SK-N-SH treated with all-trans-retinoic acid at 6 μM for 48 hours (cell line): ENCODE measurements around the gene GPC5.

Source experiments
- ATAC-seq: fragments of 200-7000 bp; cut with Tn5 transposase; 3 replicates; pipeline ENCODE4 v1.9.1; 2020; ENCODE audit warnings: mild to moderate bottlenecking, moderate library complexity
- ARNTL ChIP-seq: fragments of 450-650 bp; formaldehyde crosslinking; IDR thresholded peaks from 2 replicates; pipeline ENCODE4 v1.5.0; 2020; ENCODE audit warnings: low read depth, mild to moderate bottlenecking, moderate library complexity, borderline replicate concordance
- BACH2 ChIP-seq: fragments of 250-450 bp; sonication (Bioruptor Pico); IDR thresholded peaks from 2 replicates; pipeline ENCODE4 v1.9.0; 2021; ENCODE audit warnings: mild to moderate bottlenecking, borderline replicate concordance
- CSDC2 ChIP-seq: fragments of 250-450 bp; sonication (Bioruptor Pico); IDR thresholded peaks from 2 replicates; pipeline ENCODE4 v1.5.0; 2020; ENCODE audit warnings: mild to moderate bottlenecking, moderate library complexity
- GLIS3 ChIP-seq: fragments of 250-450 bp; sonication (Bioruptor Pico); IDR thresholded peaks from 2 replicates; pipeline ENCODE4 v1.5.0; 2020; ENCODE audit warnings: mild to moderate bottlenecking, moderate library complexity
- ISL1 ChIP-seq: fragments of 250-450 bp; sonication (Bioruptor Pico); IDR thresholded peaks from 2 replicates; pipeline ENCODE4 v2.1.2; 2022; ENCODE audit warnings: mild to moderate bottlenecking, moderate library complexity
- OSR1 ChIP-seq: fragments of 250-450 bp; sonication (Bioruptor Pico); IDR thresholded peaks from 2 replicates; pipeline ENCODE4 v1.8.0; 2022; ENCODE audit warnings: moderate library complexity, mild to moderate bottlenecking, inconsistent platforms
- RARB ChIP-seq: fragments of 250-450 bp; sonication (Bioruptor Pico); IDR thresholded peaks from 2 replicates; pipeline ENCODE4 v1.8.0; 2021; ENCODE audit warnings: mild to moderate bottlenecking, moderate library complexity
- SNAI2 ChIP-seq: fragments of 250-450 bp; sonication (Bioruptor Pico); IDR thresholded peaks from 2 replicates; pipeline ENCODE4 v1.5.0; 2020; ENCODE audit warnings: mild to moderate bottlenecking, moderate library complexity
- TOX ChIP-seq: fragments of 250-450 bp; sonication (Bioruptor Pico); IDR thresholded peaks from 2 replicates; pipeline ENCODE4 v1.8.0; 2021; ENCODE audit warnings: mild to moderate bottlenecking, moderate library complexity, borderline replicate concordance
- ZC3H10 ChIP-seq: fragments of 250-450 bp; sonication (Bioruptor Pico); IDR thresholded peaks from 2 replicates; pipeline ENCODE4 v1.5.1; 2021; ENCODE audit warnings: mild to moderate bottlenecking, moderate library complexity
- ZFP3 ChIP-seq: fragments of 250-450 bp; sonication (Bioruptor Pico); IDR thresholded peaks from 2 replicates; pipeline ENCODE4 v1.5.0; 2020; ENCODE audit warnings: mild to moderate bottlenecking, moderate library complexity
- ZNF70 ChIP-seq: fragments of 450-650 bp; formaldehyde crosslinking; IDR thresholded peaks from 2 replicates; pipeline ENCODE4 v1.5.0; 2020; ENCODE audit warnings: mild to moderate bottlenecking, moderate library complexity
- ZNF8 ChIP-seq: fragments of 450-650 bp; formaldehyde crosslinking; IDR thresholded peaks from 2 replicates; pipeline ENCODE4 v1.5.0; 2020; ENCODE audit warnings: mild to moderate bottlenecking, moderate library complexity
- TF ChIP-seq, protein P1 (sequence below): fragments of 250-450 bp; sonication (Bioruptor Pico); IDR thresholded peaks from 2 replicates; pipeline ENCODE4 v1.8.0; 2020; ENCODE audit warnings: mild to moderate bottlenecking, moderate library complexity, borderline replicate concordance
- TF ChIP-seq, protein P2 (sequence below): fragments of 250-450 bp; sonication (Bioruptor Pico); IDR thresholded peaks from 2 replicates; pipeline ENCODE4 v1.5.1; 2021; ENCODE audit warnings: mild to moderate bottlenecking, moderate library complexity
- TF ChIP-seq, protein P3 (sequence below): fragments of 250-450 bp; sonication (Bioruptor Pico); IDR thresholded peaks from 2 replicates; pipeline ENCODE4 v1.5.1; 2020; ENCODE audit warnings: low read depth, mild to moderate bottlenecking, moderate library complexity
- TF ChIP-seq, protein P4 (sequence below): fragments of 250-450 bp; sonication (Bioruptor Pico); IDR thresholded peaks from 2 replicates; pipeline ENCODE4 v1.5.0; 2020; ENCODE audit warnings: mild to moderate bottlenecking, moderate library complexity

The GPC5 gene

DNA sequence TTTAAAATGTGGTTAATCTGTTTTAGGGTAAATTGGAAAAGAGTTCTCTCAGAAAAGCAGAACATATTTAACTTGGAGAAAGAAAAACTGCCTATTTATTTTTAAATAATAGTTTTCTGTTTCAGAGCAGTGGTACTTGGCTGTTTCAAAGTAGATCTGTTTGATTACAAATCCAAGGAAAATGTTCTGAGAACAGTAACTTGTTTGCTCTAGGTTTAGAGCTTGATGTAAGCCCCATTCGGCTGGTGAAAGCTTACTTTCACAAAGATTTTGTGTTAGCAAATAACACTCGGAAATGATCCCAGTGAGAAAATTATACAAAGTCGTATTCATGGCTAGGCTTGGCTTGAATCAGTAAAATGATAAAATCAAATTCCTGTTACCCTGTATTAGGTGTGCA lies 1432.4 kb downstream of the GPC5 start:
- no peak for TF ChIP-seq ZNF8 (CRISPR knock-in tag)
- no peak for TF ChIP-seq ZNF70 (CRISPR knock-in tag)
- TF ChIP-seq, protein P1, sequence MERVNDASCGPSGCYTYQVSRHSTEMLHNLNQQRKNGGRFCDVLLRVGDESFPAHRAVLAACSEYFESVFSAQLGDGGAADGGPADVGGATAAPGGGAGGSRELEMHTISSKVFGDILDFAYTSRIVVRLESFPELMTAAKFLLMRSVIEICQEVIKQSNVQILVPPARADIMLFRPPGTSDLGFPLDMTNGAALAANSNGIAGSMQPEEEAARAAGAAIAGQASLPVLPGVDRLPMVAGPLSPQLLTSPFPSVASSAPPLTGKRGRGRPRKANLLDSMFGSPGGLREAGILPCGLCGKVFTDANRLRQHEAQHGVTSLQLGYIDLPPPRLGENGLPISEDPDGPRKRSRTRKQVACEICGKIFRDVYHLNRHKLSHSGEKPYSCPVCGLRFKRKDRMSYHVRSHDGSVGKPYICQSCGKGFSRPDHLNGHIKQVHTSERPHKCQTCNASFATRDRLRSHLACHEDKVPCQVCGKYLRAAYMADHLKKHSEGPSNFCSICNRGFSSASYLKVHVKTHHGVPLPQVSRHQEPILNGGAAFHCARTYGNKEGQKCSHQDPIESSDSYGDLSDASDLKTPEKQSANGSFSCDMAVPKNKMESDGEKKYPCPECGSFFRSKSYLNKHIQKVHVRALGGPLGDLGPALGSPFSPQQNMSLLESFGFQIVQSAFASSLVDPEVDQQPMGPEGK (CRISPR knock-in tag), result no peak
- TF ChIP-seq BACH2 (CRISPR knock-in tag), result no peak
- TF ChIP-seq SNAI2 (CRISPR knock-in tag), result no peak
- TF ChIP-seq, protein P2, sequence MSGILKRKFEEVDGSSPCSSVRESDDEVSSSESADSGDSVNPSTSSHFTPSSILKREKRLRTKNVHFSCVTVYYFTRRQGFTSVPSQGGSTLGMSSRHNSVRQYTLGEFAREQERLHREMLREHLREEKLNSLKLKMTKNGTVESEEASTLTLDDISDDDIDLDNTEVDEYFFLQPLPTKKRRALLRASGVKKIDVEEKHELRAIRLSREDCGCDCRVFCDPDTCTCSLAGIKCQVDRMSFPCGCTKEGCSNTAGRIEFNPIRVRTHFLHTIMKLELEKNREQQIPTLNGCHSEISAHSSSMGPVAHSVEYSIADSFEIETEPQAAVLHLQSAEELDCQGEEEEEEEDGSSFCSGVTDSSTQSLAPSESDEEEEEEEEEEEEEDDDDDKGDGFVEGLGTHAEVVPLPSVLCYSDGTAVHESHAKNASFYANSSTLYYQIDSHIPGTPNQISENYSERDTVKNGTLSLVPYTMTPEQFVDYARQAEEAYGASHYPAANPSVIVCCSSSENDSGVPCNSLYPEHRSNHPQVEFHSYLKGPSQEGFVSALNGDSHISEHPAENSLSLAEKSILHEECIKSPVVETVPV (CRISPR knock-in tag), result no peak
- TF ChIP-seq ZC3H10, result no peak
- TF ChIP-seq ISL1 (CRISPR knock-in tag), result no peak
- TF ChIP-seq ZFP3 (CRISPR knock-in tag), result no peak
- TF ChIP-seq, protein P3, sequence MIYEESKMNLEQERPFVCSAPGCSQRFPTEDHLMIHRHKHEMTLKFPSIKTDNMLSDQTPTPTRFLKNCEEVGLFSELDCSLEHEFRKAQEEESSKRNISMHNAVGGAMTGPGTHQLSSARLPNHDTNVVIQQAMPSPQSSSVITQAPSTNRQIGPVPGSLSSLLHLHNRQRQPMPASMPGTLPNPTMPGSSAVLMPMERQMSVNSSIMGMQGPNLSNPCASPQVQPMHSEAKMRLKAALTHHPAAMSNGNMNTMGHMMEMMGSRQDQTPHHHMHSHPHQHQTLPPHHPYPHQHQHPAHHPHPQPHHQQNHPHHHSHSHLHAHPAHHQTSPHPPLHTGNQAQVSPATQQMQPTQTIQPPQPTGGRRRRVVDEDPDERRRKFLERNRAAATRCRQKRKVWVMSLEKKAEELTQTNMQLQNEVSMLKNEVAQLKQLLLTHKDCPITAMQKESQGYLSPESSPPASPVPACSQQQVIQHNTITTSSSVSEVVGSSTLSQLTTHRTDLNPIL (CRISPR knock-in tag), result no peak
- no peak for TF ChIP-seq RARB (CRISPR knock-in tag)
- TF ChIP-seq OSR1 (CRISPR knock-in tag), result no peak
- TF ChIP-seq, all 23 proteins: peak for 0
- ATAC-seq, result no peak

DNA sequence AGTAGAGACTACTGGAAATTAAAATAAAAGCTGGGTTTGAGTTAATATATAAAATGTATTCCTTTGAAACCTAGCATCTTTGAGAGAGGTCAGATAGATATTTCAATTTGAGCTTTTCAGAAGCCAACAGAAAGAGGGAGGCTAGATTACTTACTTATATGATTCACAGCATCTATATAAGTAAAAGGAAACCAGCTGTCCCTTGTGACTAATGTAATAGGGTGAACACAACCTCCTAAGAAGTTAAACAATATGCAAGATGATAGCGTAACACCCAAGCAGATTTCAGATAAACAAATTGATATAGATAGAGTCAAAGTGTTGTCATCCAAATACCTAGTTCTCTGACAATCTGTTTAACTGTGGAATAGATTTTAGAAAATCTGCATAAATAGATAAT lies 1434.7 kb downstream of the GPC5 start:
- no peak for TF ChIP-seq GLIS3 (CRISPR knock-in tag)
- no peak for TF ChIP-seq ZNF70 (CRISPR knock-in tag)
- no peak for TF ChIP-seq TOX (CRISPR knock-in tag)
- no peak for ATAC-seq

DNA sequence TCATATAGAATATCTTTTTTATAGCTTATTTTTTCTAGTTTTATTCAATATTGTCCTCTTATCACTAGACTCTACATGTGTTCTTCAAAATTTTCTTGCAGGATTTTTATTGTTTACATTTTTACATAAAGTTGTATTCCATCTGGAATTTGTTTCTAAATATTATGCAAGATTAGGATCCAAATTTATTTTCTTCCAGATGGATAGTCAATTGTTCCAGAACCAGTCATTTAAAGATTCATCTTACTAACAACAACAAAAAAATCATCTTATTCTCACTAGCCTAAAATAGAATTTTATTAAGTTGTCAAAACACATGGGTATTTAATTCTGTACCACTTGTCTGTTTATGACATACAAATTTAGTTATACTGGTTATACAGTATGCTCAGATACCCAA lies 1437.8 kb downstream of the GPC5 start:
- no peak for ATAC-seq
- TF ChIP-seq ARNTL (CRISPR knock-in tag), result no peak
- TF ChIP-seq ZNF70 (CRISPR knock-in tag), result no peak
- no peak for TF ChIP-seq ZC3H10
- no peak for TF ChIP-seq RARB (CRISPR knock-in tag)
- TF ChIP-seq, protein P1 (CRISPR knock-in tag), result no peak
- no peak for TF ChIP-seq SNAI2 (CRISPR knock-in tag)
- no peak for TF ChIP-seq ISL1 (CRISPR knock-in tag)
- no peak for TF ChIP-seq CSDC2 (CRISPR knock-in tag)
- TF ChIP-seq, protein P4, sequence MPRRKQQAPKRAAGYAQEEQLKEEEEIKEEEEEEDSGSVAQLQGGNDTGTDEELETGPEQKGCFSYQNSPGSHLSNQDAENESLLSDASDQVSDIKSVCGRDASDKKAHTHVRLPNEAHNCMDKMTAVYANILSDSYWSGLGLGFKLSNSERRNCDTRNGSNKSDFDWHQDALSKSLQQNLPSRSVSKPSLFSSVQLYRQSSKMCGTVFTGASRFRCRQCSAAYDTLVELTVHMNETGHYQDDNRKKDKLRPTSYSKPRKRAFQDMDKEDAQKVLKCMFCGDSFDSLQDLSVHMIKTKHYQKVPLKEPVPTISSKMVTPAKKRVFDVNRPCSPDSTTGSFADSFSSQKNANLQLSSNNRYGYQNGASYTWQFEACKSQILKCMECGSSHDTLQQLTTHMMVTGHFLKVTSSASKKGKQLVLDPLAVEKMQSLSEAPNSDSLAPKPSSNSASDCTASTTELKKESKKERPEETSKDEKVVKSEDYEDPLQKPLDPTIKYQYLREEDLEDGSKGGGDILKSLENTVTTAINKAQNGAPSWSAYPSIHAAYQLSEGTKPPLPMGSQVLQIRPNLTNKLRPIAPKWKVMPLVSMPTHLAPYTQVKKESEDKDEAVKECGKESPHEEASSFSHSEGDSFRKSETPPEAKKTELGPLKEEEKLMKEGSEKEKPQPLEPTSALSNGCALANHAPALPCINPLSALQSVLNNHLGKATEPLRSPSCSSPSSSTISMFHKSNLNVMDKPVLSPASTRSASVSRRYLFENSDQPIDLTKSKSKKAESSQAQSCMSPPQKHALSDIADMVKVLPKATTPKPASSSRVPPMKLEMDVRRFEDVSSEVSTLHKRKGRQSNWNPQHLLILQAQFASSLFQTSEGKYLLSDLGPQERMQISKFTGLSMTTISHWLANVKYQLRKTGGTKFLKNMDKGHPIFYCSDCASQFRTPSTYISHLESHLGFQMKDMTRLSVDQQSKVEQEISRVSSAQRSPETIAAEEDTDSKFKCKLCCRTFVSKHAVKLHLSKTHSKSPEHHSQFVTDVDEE (CRISPR knock-in tag), result no peak
- TF ChIP-seq ZFP3 (CRISPR knock-in tag), result no peak
- TF ChIP-seq OSR1 (CRISPR knock-in tag), result no peak
- TF ChIP-seq, all 23 proteins: peak for 0

DNA sequence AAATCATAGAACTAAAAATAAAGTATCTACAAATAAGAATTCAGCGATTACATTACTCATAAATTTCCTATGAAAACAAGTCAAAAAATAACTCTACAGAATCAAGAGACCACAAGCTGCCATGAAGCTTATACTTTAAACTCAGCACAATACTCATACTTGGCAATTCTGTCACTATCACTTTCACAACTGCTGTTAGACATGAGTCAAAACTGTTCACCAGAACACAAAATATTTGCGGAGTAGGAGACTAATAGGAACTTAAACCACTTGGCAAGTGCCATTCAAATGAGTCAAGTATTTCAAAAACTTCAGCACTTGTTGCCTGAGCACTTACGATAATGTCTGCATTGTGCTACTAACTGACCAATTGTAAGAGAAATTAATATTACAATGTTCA lies 1440.4 kb downstream of the GPC5 start:
- ATAC-seq, result peak; percentile 69
- TF ChIP-seq ZNF70 (CRISPR knock-in tag) (no peak), ISL1 (CRISPR knock-in tag) (peak; percentile 52)
